IMR-90 (cell line): ENCODE data around the gene AGPAT3. TPM values are rescaled to one million over a fixed set of nuclear protein-coding genes. Genes with fewer than 3 reads are reported as not detected.

ENCODE experiments used
- ATAC-seq: fragments of 200-7000 bp; cut with Tn5 transposase; 2 replicates; pipeline ENCODE4 v1.9.1; 2020; ENCODE audit warnings: low read depth, mild to moderate bottlenecking, moderate library complexity
- BruUV-seq: library from RNA; stranded (reverse); fragments of 400-500 nt; replicated peaks from 2 replicates; lab custom pipeline; 2021; lab: Mats Ljungman, UMichigan
- CTCF ChIA-PET: fragments of 300-600 bp; formaldehyde crosslinking; extraction: SDS; loops from one replicate; lab custom pipeline; 2021; ENCODE audit warnings: antibody characterized with exemption; lab: Yijun Ruan, JAX
- POLR2A ChIA-PET: fragments of 300-600 bp; sonication (Branson Sonifier 250); formaldehyde crosslinking; loops from one replicate; lab custom pipeline; 2022; ENCODE audit warnings: antibody characterized with exemption; ENCODE audit not compliant: unreplicated experiment; lab: Charles Lee
- DNase-seq: peaks from one replicate; pipeline ENCODE4 v3.0.0; 2013
- H2AFZ ChIP-seq: replicated peaks from 2 replicates; pipeline ENCODE3; 2013; ENCODE audit warnings: low read length, mild to moderate bottlenecking; ENCODE audit not compliant: poor library complexity
- H2AK5ac ChIP-seq: 2 replicates; pipeline ENCODE4 v1.6.1; 2013; ENCODE audit warnings: low read depth, low read length, inconsistent platforms
- H2AK9ac ChIP-seq: replicated peaks from 2 replicates; pipeline ENCODE3; 2013; ENCODE audit warnings: mild to moderate bottlenecking, low read depth, low read length, moderate library complexity; ENCODE audit not compliant: poor library complexity
- H2BK120ac ChIP-seq: 2 replicates; pipeline ENCODE4 v1.6.1; 2013; ENCODE audit warnings: low read depth, low read length, inconsistent platforms
- H2BK15ac ChIP-seq: 3 replicates; pipeline ENCODE4 v1.6.1; 2013; ENCODE audit warnings: low read depth, low read length, inconsistent platforms
- H2BK20ac ChIP-seq: 2 replicates; pipeline ENCODE4 v1.6.1; 2013; ENCODE audit warnings: low read depth, mild to moderate bottlenecking, inconsistent platforms, low read length, moderate library complexity
- H2BK5ac ChIP-seq: 2 replicates; pipeline ENCODE4 v1.6.1; 2013; ENCODE audit warnings: mild to moderate bottlenecking, low read depth, low read length, inconsistent platforms; ENCODE audit not compliant: poor library complexity, severe bottlenecking
- H3K14ac ChIP-seq: replicated peaks from 2 replicates; pipeline ENCODE4 v1.6.1; 2013; ENCODE audit warnings: low read depth, low read length, inconsistent platforms
- H3K18ac ChIP-seq: 2 replicates; pipeline ENCODE4 v1.6.1; 2013; ENCODE audit warnings: low read depth, low read length, control low read depth
- H3K23ac ChIP-seq: 2 replicates; pipeline ENCODE4 v1.6.1; 2013; ENCODE audit warnings: low read depth, low read length, inconsistent platforms
- H3K27ac ChIP-seq: 2 replicates; pipeline ENCODE4 v1.5.1; 2013; ENCODE audit warnings: mild to moderate bottlenecking, control low read depth, low read length; ENCODE audit not compliant: insufficient read depth
- H3K27me3 ChIP-seq: 2 replicates; pipeline ENCODE4 v1.6.1; 2013; ENCODE audit warnings: low read length; ENCODE audit not compliant: control insufficient read depth, insufficient read depth
- H3K36me3 ChIP-seq: 2 replicates; pipeline ENCODE4 v1.6.1; 2013; ENCODE audit warnings: low read length, mixed read lengths; ENCODE audit not compliant: control insufficient read depth, insufficient read depth
- H3K4ac ChIP-seq: 2 replicates; pipeline ENCODE4 v1.6.1; 2013; ENCODE audit warnings: low read depth, low read length, inconsistent platforms
- H3K4me1 ChIP-seq: 2 replicates; pipeline ENCODE4 v1.6.1; 2013; ENCODE audit warnings: low read length, mixed read lengths; ENCODE audit not compliant: control insufficient read depth, insufficient read depth
- H3K4me2 ChIP-seq: 2 replicates; pipeline ENCODE4 v1.6.1; 2013; ENCODE audit warnings: low read depth, mild to moderate bottlenecking, control low read depth, low read length, moderate library complexity
- H3K4me3 ChIP-seq: 2 replicates; pipeline ENCODE4 v1.5.1; 2013; ENCODE audit warnings: low read depth, mild to moderate bottlenecking, control low read depth, low read length, moderate library complexity; ENCODE audit not compliant: insufficient read depth
- H3K56ac ChIP-seq: 2 replicates; pipeline ENCODE4 v1.6.1; 2013; ENCODE audit warnings: low read length, inconsistent platforms; ENCODE audit not compliant: insufficient read depth; ENCODE audit errors: extremely low read depth
- H3K79me1 ChIP-seq, 2 experiments: 2 replicates each; pipeline ENCODE4 v1.6.1; 2013; ENCODE audit warnings: low read length in 2 of 2, inconsistent platforms in 1 of 2, low read depth in 1 of 2
- H3K9ac ChIP-seq: 2 replicates; pipeline ENCODE4 v1.6.1; 2013; ENCODE audit warnings: low read depth, low read length, control low read depth
- H3K9me1 ChIP-seq: 2 replicates; pipeline ENCODE4 v1.6.1; 2013; ENCODE audit warnings: low read length, inconsistent platforms; ENCODE audit not compliant: insufficient read depth
- H3K9me3 ChIP-seq: 2 replicates; pipeline ENCODE4 v1.6.1; 2013; ENCODE audit warnings: low read length; ENCODE audit not compliant: control insufficient read depth, insufficient read depth
- H4K20me1 ChIP-seq: 2 replicates; pipeline ENCODE4 v1.6.1; 2013; ENCODE audit warnings: low read length, inconsistent platforms; ENCODE audit not compliant: insufficient read depth
- H4K5ac ChIP-seq: 2 replicates; pipeline ENCODE4 v1.6.1; 2013; ENCODE audit warnings: mild to moderate bottlenecking, low read depth, low read length, control low read depth
- H4K8ac ChIP-seq, 2 experiments: 2 replicates each; pipeline ENCODE4 v1.6.1; 2013; ENCODE audit warnings: low read depth in 2 of 2, low read length in 2 of 2, control low read depth in 1 of 2, inconsistent platforms in 1 of 2
- H4K91ac ChIP-seq: 2 replicates; pipeline ENCODE4 v1.6.1; 2013; ENCODE audit warnings: low read depth, low read length, inconsistent platforms; ENCODE audit not compliant: insufficient read depth
- BHLHE40 ChIP-seq: fragments of 150-350 bp; IDR thresholded peaks from 2 replicates; pipeline ENCODE4 v1.6.1; 2016; ENCODE audit warnings: mild to moderate bottlenecking, low read depth, low read length
- CEBPB ChIP-seq: IDR thresholded peaks from 2 replicates; pipeline ENCODE4 v1.6.1; 2012; ENCODE audit warnings: low read depth, low read length, improper control_type of control experiment
- CHD1 ChIP-seq: IDR thresholded peaks from 2 replicates; pipeline ENCODE4 v1.6.1; 2012; ENCODE audit warnings: low read depth, low read length, improper control_type of control experiment
- CTCF ChIP-seq: conservative IDR thresholded peaks from 2 replicates; pipeline ENCODE4 v1.5.1; 2012; ENCODE audit warnings: mild to moderate bottlenecking, low read depth, low read length, improper control_type of control experiment
- ELK1 ChIP-seq: fragments of 150-350 bp; IDR thresholded peaks from 2 replicates; pipeline ENCODE4 v1.6.1; 2016; ENCODE audit warnings: low read depth, mild to moderate bottlenecking, low read length, moderate library complexity, borderline replicate concordance
- FOS ChIP-seq: fragments of 150-350 bp; IDR thresholded peaks from 2 replicates; pipeline ENCODE4 v1.6.1; 2016; ENCODE audit warnings: low read depth, low read length
- MAFK ChIP-seq: IDR thresholded peaks from 2 replicates; pipeline ENCODE4 v1.6.1; 2012; ENCODE audit warnings: low read depth, low read length, improper control_type of control experiment
- MAZ ChIP-seq: IDR thresholded peaks from 2 replicates; pipeline ENCODE4 v1.6.1; 2012; ENCODE audit warnings: low read depth, mild to moderate bottlenecking, low read length, improper control_type of control experiment, moderate library complexity, borderline replicate concordance
- MXI1 ChIP-seq: IDR thresholded peaks from 2 replicates; pipeline ENCODE4 v1.6.1; 2012; ENCODE audit warnings: low read depth, mild to moderate bottlenecking, low read length, moderate library complexity, borderline replicate concordance
- NFE2L2 ChIP-seq: fragments of 150-350 bp; IDR thresholded peaks from 2 replicates; pipeline ENCODE4 v1.6.1; 2016; ENCODE audit warnings: low read depth, mild to moderate bottlenecking, low read length
- POLR2A ChIP-seq: IDR thresholded peaks from 2 replicates; pipeline ENCODE4 v1.6.1; 2012; ENCODE audit warnings: mild to moderate bottlenecking, low read depth, low read length
- RAD21 ChIP-seq: IDR thresholded peaks from 2 replicates; pipeline ENCODE4 v1.6.1; 2012; ENCODE audit warnings: low read length, improper control_type of control experiment
- RCOR1 ChIP-seq: IDR thresholded peaks from 2 replicates; pipeline ENCODE4 v1.6.1; 2012; ENCODE audit warnings: mild to moderate bottlenecking, low read length, improper control_type of control experiment; ENCODE audit not compliant: insufficient replicate concordance
- RFX5 ChIP-seq: IDR thresholded peaks from 2 replicates; pipeline ENCODE4 v1.8.0; 2012; ENCODE audit warnings: low read depth, mild to moderate bottlenecking, low read length, moderate library complexity
- SMC3 ChIP-seq: fragments of 150-350 bp; IDR thresholded peaks from 2 replicates; pipeline ENCODE4 v1.6.1; 2016; ENCODE audit warnings: low read depth, mild to moderate bottlenecking, antibody characterized with exemption, low read length, moderate library complexity
- USF2 ChIP-seq: fragments of 150-350 bp; IDR thresholded peaks from 2 replicates; pipeline ENCODE4 v1.6.1; 2017; ENCODE audit warnings: mild to moderate bottlenecking, antibody characterized with exemption, low read length, low read depth
- WGBS, 2 experiments: methylation state at CpG; one replicate each; pipeline versions ENCODE4 v1.1.5 to v1.1.7; 2013; ENCODE audit warnings: missing lambda C conversion rate in 2 of 2; ENCODE audit not compliant: insufficient read length in 1 of 2; ENCODE audit errors: extremely low coverage in 2 of 2; 5-methylcytosine and 5-hydroxymethylcytosine counted together
- dilution Hi-C: fragments of 300-500 bp; cut with HindIII; formaldehyde crosslinking; loops from one replicate; pipeline ENCODE4 v1.14.3; 2018; ENCODE audit warnings: low sequenced_read_pairs; ENCODE audit not compliant: unreplicated experiment
- in situ Hi-C: fragments of 300-500 bp; cut with MboI; formaldehyde crosslinking; loops from 3 replicates; pipeline ENCODE4 v1.14.3; 2019; ENCODE audit warnings: low sequenced_read_pairs, inconsistent platforms, mixed read lengths
- intact Hi-C: fragments of 100-400 bp; cut with micrococcal nuclease; formaldehyde crosslinking; loops from 2 replicates; pipeline ENCODE4 v1.10.0; 2022
- polyA plus RNA-seq, 3 experiments: library from polyadenylated mRNA; depleted of rRNA; stranded (reverse); fragments of >200 nt; gene quantifications; 2 replicates each; pipeline ENCODE4 v1.2.3, GENCODE V29; 2012; ENCODE audit warnings: low replicate concordance in 1 of 3
- total RNA-seq: library from RNA; depleted of rRNA; stranded (reverse); fragments of >200 nt; gene quantifications from 2 replicates; pipeline ENCODE4 v1.2.3, GENCODE V29; 2012

Gene AGPAT3
- total and polyA plus RNA-seq, 2 of the 4 experiments (the other 2 are of a cell fraction) = 27.1 to 38.7 TPM

- peaks cover 11% of the 10 kb centered on the region for H3K9me1 ChIP-seq
- no peak overlapping the region for H2AK9ac ChIP-seq
- TF ChIP-seq CTCF = no peak
- no peak for TF ChIP-seq MAFK
- no peak for TF ChIP-seq CHD1
- no peak for TF ChIP-seq ELK1
- TF ChIP-seq RFX5 = no peak
- no peak for TF ChIP-seq CEBPB
- TF ChIP-seq SMC3 = no peak
- no peak for TF ChIP-seq MXI1
- no peak for TF ChIP-seq NFE2L2
- TF ChIP-seq RCOR1 = no peak
- TF ChIP-seq BHLHE40 = no peak
- TF ChIP-seq MAZ = no peak
- no peak for TF ChIP-seq FOS
- no peak for TF ChIP-seq POLR2A
- no peak for TF ChIP-seq RAD21
- no peak for TF ChIP-seq USF2
- peaks cover 66% of the 10 kb centered on the region for H4K20me1 ChIP-seq
- no peak overlapping the region for H4K5ac ChIP-seq
- H2AFZ ChIP-seq = no peak overlapping the region
- H3K23ac ChIP-seq = no peak overlapping the region
- intact Hi-C loops = no loop called here
- peaks cover 10% of the 10 kb centered on the region; the same call in 1 of the 2 replicates for H3K36me3 ChIP-seq
- no peak overlapping the region for H3K9ac ChIP-seq
- dilution Hi-C loops = no loop called here
- 79% methylated on average over 10 of the region's 13 CpGs; no CpG with 5 or more reads in 1 of the 2 experiments for WGBS, 2 experiments
- no peak overlapping the region for H3K18ac ChIP-seq
- H2BK15ac ChIP-seq = no peak overlapping the region
- H4K91ac ChIP-seq = no peak overlapping the region
- no peak overlapping the region for H4K8ac ChIP-seq
- H2AK5ac ChIP-seq = no peak overlapping the region
- H3K27ac ChIP-seq = no peak overlapping the region
- in situ Hi-C loops = no loop called here
- ChIA-PET CTCF (no interaction called here), POLR2A (no interaction called here)
- H3K79me1 ChIP-seq = peaks cover 22 to 65% of the 10 kb centered on the region in 2 experiments
- no peak for DNase-seq
- H3K4me2 ChIP-seq = no peak overlapping the region
- H2BK5ac ChIP-seq = no peak overlapping the region
- no peak overlapping the region for H3K4ac ChIP-seq
- no peaks in the 10 kb centered on the region for H3K4me1 ChIP-seq
- H3K56ac ChIP-seq = no peak overlapping the region
- BruUV-seq = no TSS peak
- H3K9me3 ChIP-seq = no peaks in the 10 kb centered on the region
- no peak overlapping the region for H2BK20ac ChIP-seq
- no peaks in the 10 kb centered on the region for H3K27me3 ChIP-seq
- H3K4me3 ChIP-seq = no peak overlapping the region
- ATAC-seq = no peak
- H3K14ac ChIP-seq = no peak overlapping the region
- no peak overlapping the region for H2BK120ac ChIP-seq
These were observed 66.5 kb downstream of the AGPAT3 start for GRCh38 chr21:43931489-43931888.
